Measurements from ENCODE around the gene ZDHHC11. TPM values are rescaled to one million over a fixed set of nuclear protein-coding genes. Genes with fewer than 3 reads are reported as not detected.

Gene ZDHHC11
- total RNA-seq, 1 experiment from 2014 or later = 17.0 TPM

- DNase-seq (ENCODE audit: low read depth, low spot score) = no peak
- Histone ChIP-seq H2AFZ (ENCODE audit: low read depth, low read length, poor library complexity, severe bottlenecking) (no peak overlapping the region), H3K4me3 (replicated peaks in 1 of 2; ENCODE audit: low read depth in 1 of 2, low read length in 2 of 2) (no peak overlapping the region), H3K4me2 (ENCODE audit: low read length) (no peak overlapping the region), H4K20me1 (ENCODE audit: insufficient read depth) (no peaks in the 10 kb centered on the region), H3K9me2 (ENCODE audit: insufficient read depth) (no peaks in the 10 kb centered on the region), H3K27me3 (ENCODE audit: insufficient read depth, low read length) (no peaks in the 10 kb centered on the region), H3K27ac (ENCODE audit: low read depth, low read length) (no peak overlapping the region), H3K9ac (ENCODE audit: low read length) (no peak overlapping the region), H3K9me3 (ENCODE audit: control insufficient read depth in 1 of 2, insufficient read depth in 1 of 2, low read depth in 1 of 2, low read length in 2 of 2) (no peaks in the 10 kb centered on the region), H3K4me1 (ENCODE audit: control insufficient read depth in 1 of 2, insufficient read depth in 2 of 2, low read length in 2 of 2) (no peaks in the 10 kb centered on the region), H3K36me3 (ENCODE audit: control insufficient read depth in 1 of 2, insufficient read depth in 2 of 2, low read length in 2 of 2) (no peaks in the 10 kb centered on the region), H3K79me2 (ENCODE audit: insufficient read depth, low read length) (no peaks in the 10 kb centered on the region)
- no TSS peak for BruUV-seq (replicated peaks)
- RAD21 ChIA-PET (ENCODE audit: low non-redundant PET in 1 of 2, low total read pairs in 2 of 2, uncharacterized antibody in 2 of 2, unreplicated experiment in 2 of 2) = no interaction called here
- CTCF ChIA-PET = no interaction called here
- intact Hi-C loops (cut with micrococcal nuclease) = no loop called here
- TF ChIP-seq CBX3 (IDR thresholded peaks at IDR 0.05; ENCODE audit: low read depth) (no peak), YY1 (IDR thresholded peaks at IDR 0.05; ENCODE audit: extremely low read depth, insufficient replicate concordance, low read depth, low read length) (no peak), CTCF (IDR thresholded peaks at IDR 0.05 in 2 of 3, conservative IDR thresholded peaks at IDR 0.05 in 1 of 3; ENCODE audit: borderline replicate concordance in 1 of 3, insufficient read depth in 1 of 3, low read depth in 2 of 3, low read length in 2 of 3) (no peak), RAD21 (IDR thresholded peaks at IDR 0.05; ENCODE audit: low read depth) (no peak), EGR1 (IDR thresholded peaks at IDR 0.05; ENCODE audit: low read depth) (no peak), EZH2phosphoT487 (IDR thresholded peaks at IDR 0.05; ENCODE audit: borderline replicate concordance) (no peak), FOSL1 (IDR thresholded peaks at IDR 0.05; ENCODE audit: low read depth) (no peak)
- no peak for ATAC-seq
- POLR2A ChIA-PET = no interaction called here
Measured at GRCh38 chr5:761059-761771, 89.6 kb downstream of the ZDHHC11 start.
